HUDEP-2 (cell line): Measurements from ENCODE around the gene TMEM145.

Source experiments
- DNase-seq, 76 experiments: peaks; one replicate each; lab custom pipeline; 2025; ENCODE audit not compliant: unreplicated experiment in 76 of 76; lab: John Stamatoyannopoulos, UW

Gene TMEM145

GRCh38 chr19:42287827-42288107, 25.3 kb upstream of the TMEM145 start:
- no peak for DNase-seq

GRCh38 chr19:42288387-42288786, 24.7 kb upstream of the TMEM145 start:
- peak in 3 of 76 experiments; percentile 9 to 48 (median 18) for DNase-seq

DNA sequence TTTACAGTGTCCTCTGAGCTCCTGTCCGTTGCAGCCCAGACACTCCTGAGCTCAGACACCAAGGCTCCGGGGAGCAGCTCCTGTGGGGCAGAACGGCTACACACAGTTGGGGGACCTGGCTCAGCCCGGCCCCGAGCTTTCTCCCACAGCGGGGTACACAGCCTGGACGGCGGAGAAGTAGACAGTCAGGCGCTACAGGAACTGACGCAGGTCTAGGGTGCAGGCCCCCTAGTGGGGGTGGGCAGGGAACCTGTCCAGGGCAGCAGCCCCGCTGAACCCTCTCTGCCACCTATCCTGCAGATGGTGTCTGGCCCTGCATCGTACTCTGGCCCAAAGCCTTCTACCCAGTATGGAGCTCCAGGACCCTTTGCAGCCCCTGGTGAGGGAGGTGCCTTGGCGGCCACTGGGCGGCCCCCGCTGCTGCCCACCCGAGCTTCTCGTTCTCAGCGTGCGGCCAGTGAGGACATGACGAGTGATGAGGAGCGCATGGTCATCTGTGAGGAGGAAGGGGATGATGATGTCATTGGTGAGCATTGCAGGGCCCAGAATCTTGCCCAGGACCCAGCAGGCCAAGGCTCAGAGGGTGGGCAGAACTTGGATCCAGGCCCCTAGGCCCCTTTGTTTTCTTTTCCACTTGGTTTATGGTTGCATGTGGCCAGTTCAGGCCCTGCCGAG, 24.1 kb upstream of the TMEM145 start:
- no peak for DNase-seq

- DNase-seq = no peak
Observed at GRCh38 chr19:42289556-42290041, 23.5 kb upstream of the TMEM145 start.

GRCh38 chr19:42290136-42290522, 23.0 kb upstream of the TMEM145 start:
- DNase-seq = no peak

GRCh38 chr19:42290523-42291434, 22.3 kb upstream of the TMEM145 start:
- peak in 60 of 76 experiments; percentile 21 to 76 (median 58) for DNase-seq

DNA sequence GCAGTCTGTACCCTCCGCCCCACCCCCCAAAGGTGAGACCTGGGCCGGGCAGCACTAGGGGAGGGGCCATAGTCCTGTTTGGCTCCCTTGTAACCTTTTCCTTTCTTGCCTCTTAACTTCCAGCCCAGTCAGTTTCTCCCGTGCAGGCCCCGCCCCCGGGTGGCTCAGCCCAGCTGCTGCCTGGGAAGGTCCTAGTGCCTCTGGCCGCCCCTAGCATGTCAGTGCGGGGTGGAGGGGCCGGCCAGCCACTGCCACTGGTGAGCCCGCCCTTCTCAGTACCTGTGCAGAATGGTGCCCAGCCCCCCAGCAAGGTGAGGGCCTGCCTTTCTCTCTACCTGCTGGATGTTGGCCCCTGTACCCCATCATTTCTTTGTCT, 21.7 kb upstream of the TMEM145 start:
- no peak for DNase-seq

DNA sequence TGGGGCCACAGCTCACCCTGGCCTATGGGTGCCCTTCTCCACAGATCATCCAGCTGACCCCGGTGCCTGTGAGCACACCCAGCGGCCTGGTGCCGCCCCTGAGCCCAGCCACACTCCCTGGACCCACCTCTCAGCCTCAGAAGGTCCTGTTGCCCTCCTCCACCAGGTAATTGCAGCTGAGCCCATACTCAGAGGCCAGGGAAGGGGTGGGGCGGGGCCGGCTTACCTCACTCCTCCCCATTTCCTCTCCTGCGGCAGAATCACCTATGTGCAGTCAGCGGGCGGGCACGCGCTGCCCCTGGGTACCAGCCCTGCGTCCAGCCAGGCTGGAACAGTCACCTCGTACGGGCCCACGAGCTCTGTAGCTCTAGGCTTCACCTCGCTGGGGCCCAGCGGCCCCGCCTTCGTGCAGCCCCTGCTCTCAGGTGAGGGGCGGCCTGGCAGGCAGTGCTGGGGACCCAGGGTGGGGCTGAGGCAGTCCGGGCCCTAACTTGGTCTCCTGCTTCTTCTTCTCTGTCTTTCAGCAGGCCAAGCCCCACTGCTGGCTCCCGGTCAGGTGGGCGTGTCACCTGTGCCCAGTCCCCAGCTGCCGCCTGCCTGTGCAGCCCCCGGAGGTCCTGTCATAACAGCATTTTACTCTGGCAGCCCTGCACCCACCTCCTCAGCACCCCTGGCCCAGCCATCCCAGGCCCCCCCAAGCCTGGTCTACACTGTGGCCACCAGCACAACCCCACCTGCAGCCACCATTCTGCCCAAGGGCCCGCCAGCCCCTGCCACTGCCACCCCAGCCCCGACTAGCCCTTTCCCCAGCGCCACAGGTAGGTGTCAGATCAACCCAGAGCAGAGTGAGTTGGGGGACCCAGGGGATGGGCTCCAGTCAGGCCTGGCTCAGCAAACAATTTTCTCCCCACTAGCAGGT, 20.8 kb upstream of the TMEM145 start:
- no peak for DNase-seq

DNA sequence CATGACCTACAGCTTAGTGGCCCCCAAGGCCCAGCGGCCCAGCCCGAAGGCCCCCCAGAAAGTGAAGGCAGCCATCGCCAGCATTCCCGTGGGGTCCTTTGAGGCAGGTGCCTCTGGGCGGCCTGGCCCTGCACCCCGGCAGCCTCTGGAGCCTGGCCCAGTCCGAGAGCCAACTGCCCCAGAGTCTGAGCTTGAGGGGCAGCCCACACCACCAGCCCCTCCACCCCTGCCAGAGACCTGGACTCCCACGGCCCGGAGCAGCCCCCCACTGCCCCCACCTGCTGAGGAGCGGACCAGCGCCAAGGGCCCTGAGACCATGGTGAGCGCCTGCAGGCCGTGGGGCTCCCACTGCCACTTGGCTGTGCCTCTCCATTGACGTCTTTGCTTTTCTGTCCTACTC, 20.1 kb upstream of the TMEM145 start:
- DNase-seq = no peak

DNA sequence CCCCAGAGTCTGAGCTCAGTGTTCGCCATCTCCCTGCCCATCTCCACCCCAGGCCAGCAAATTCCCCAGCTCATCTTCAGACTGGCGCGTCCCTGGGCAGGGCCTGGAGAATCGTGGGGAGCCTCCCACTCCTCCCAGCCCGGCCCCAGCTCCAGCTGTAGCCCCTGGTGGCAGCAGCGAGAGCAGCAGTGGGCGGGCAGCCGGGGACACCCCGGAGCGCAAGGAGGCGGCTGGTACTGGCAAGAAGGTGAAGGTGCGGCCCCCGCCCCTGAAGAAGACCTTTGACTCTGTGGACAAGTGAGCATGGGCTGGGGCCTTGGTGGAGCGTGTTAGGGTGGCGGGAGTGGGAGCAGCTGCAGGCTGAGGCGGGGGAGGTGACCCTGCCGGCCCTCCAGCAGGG, 19.6 kb upstream of the TMEM145 start:
- no peak for DNase-seq

GRCh38 chr19:42293948-42294347, 19.2 kb upstream of the TMEM145 start:
- no peak for DNase-seq

GRCh38 chr19:42294471-42295137, 18.5 kb upstream of the TMEM145 start:
- DNase-seq = no peak

GRCh38 chr19:42295342-42295741, 17.8 kb upstream of the TMEM145 start:
- DNase-seq = no peak

DNA sequence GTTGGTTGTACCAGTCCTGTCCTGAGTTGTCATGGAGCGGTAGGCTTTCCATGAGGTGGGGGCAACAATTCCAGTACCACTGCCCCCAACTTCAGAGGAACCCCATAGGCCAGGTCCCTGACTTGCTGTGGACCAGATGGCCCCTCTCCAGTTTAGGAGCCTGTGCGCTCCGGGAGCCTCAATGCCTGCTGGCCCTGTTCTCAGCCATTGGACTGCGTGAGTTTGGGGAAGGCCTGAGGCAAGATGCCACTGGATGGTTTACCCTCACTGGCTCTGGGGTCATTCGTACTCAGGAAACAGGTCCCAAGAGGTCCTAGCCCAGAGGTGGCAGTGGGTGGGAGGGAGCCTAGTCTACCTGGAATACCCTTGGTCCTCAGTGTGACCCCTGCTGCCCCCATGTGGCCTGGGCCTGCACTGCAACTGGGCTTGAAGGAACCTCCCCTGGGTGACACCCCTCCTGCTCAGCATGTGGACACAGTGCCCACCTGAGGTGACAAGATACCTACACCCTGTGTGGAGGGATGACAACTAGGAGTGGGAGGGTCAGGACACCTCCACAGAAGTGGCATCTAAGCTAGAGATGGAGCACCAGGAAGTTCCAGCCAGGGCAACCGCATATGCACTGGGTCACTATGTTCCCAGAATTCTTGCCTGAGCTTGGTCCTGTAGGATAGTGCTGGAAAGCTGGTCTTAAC, 17.1 kb upstream of the TMEM145 start:
- DNase-seq = peak in 72 of 76 experiments; percentile 24 to 96 (median 78)

GRCh38 chr19:42297039-42297438, 16.1 kb upstream of the TMEM145 start:
- DNase-seq = no peak

DNA sequence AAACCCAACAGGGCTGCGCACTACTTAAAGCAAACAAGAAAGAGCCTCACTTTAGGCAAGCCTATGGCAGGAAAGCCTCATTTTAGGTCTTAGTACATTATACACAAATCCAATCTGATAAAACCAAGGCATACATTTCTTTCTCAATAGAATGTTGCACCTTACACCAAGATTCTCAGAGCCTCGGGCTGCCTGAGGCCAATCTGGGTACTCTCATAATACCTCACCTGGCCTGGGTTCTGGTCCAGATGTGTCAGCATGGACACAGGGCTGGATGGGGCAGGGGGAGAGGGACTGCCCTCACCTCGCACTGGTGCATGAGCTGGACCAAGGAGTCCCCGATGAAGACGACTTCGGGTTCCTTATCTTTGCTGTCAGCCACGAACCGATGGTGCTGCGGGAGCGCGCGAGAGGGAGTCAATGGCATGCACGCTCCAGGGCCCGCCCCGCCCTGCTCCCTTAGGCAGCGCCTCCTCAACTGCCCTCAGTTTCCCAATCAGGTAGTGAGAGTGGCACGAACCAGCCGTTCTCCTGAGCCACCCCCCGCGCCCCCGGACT, 11.4 kb upstream of the TMEM145 start, which contains the start of gene PRR19:
Gene PRR19 (plus strand): TSS at position 487 of the 558 bp plus-strand sequence. CDS start 7,453 bp downstream, outside the sequence.
- DNase-seq = peak in 68 of 76 experiments; percentile 18 to 91 (median 65)

DNA sequence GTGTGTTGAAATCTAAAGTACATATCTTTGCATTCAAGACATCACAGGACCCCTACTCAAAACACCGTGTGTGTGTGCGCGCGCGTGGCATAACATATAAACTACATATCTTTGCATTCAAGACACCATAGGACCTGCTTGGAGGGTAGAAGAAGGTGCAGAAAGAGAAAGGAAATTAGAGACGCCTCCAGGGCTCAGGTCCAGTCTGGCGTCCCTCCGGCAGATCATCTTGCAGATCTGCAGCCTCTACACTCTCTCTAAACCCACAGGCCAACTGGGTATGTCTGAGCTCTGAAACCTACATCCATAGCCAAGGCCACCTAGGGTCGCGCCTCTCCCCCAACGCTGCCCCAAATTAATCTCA, 10.0 kb upstream of the TMEM145 start:
- DNase-seq = peak in 2 of 76 experiments; percentile 66 to 74

DNA sequence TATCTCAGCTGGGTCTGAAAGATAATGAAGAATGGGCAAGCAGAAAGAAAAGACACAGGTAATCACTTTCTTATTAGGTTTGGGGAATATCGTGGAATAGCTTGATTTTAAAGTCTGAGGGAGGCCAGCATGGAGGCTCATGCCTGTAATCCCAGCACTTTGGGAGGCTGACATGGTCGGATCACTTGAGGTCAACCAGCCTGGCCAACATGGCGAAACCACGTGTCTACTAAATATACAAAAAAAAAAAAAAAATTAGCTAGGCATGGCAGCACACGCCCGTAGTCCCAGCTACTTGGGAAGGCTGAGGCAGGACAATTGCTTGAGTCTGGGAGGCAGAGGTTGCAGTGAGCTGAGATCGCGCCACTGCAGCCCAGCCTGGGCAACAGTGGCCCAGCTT, 9.2 kb upstream of the TMEM145 start:
- DNase-seq = no peak

GRCh38 chr19:42306646-42307045, 6.5 kb upstream of the TMEM145 start:
- DNase-seq = no peak
